NCI-H128 (cell line): Measurements from ENCODE around the gene ACOT7.

Source experiments
- DNase-seq: peaks from one replicate; lab custom pipeline; 2025; ENCODE audit not compliant: unreplicated experiment; lab: John Stamatoyannopoulos, UW

The ACOT7 gene

DNA sequence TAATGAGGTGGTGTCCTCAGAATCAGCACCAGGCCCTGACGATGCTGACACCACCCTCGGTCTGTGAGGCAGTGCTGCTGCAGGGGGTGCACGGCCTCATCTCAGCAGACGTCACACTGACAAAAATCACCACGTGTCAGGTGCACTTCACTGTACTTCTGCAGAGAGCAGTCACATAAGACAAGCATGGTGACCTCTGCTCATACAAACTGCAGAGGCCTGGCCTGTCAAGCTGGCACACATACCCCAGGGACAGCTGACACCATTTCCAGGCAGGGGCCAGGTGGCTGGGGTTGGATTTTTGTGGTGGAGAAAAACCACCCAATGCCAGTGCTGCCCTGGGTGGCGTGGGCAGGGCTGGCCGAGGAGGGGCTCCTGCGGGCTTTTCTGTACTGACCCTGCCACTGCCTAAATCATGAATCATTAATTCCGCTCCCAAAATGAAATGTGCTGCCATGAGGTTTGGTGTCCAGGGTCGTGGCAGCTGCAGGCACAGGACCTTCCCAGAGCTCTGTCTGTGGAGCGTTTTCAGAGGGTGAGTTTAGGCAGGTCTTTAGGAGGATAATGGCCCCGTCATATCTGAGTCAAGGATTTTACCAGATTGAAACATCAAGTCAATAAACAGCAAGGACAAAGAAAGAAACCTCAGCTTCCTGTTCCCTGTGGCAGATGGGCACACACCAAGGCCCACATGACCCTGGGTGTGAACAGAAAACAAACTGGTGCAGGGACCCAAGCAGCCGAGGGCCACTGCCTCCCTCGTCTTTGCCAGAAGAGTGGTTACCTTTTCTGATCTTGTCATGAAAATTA is 99.3 kb downstream of the ACOT7 start:
- DNase-seq, result no peak

DNA sequence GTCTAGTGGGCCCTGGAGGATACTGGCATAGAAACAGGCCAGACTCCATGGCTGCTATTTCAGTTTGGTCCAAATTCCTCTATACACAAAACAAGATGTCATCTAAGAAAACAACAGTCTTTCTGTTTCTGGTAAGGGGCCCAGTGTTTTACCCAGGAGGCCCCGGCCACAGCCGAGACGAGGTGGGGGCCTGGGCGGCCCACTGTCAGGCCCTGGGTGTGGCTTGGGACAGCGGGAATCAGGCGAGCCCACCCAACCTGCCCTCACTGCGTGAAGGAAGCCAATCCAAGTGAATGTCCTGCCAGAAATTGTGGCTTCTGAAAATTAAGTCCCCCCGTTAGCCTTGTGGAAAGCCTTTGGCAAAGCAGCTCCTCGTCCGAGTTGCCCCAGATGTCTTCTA is 101.5 kb downstream of the ACOT7 start:
- DNase-seq, result no peak

DNA sequence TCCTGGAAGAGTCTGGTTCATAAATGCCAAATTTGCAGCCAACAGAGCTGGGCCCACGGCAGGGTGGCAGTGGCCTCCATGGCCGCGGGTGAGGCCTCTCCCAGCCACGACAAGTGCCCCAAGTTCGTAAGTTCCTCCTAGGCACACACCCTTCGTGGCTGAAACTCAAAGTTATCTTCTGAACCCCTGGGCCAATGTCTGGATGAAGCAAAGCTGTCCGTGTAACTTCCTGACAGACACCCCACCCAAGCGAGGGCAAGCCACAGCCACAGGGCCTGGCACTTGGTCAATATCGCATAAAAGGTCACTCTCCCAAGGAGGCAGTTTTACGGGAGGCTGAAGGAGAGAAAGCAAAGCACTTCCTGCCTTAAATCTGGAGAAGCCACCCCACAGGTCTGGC is 104.9 kb downstream of the ACOT7 start:
- no peak for DNase-seq

DNA sequence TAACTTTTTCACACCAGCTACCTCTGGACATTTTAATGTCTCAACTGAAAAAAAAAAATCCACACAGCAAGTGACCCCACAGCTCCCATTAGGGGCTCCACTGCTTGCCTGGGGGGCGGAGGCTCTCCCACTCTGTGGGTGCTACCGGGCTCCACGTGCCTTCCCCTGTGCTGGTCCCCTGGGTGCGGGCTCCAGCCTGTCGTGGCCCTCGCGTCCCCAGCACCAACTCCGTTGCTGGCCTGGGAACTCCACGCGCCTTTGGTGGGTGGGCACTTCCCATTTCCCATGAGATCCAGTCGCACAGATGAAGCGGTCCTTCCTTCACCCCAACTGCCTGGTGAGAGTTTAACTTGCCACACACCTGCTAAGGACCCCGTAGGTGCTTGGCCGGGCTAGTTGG is 105.5 kb downstream of the ACOT7 start:
- no peak for DNase-seq

DNA sequence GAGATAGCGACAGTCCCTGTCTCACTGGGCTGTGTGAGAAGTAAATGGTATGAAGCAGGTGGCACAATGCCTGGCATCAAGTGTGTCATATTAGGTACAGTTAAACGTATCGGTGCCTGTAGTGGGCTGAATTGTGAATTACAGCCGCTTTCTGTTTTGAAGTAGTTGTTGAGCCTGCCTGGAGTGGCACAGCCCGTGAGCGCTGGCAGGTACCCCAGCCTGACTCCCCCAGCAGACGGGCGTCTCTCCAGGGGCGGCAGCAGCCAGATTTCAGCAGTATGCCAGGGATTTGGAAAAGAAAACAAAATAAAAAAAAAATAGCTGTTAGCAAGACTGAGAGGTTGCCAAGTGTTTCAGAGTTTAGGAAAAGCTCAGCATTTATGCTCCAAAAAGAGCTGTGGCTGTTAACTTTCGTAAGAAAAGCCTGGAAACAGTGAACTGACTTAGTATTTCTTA is 106.1 kb downstream of the ACOT7 start:
- peak; percentile 54 for DNase-seq

DNA sequence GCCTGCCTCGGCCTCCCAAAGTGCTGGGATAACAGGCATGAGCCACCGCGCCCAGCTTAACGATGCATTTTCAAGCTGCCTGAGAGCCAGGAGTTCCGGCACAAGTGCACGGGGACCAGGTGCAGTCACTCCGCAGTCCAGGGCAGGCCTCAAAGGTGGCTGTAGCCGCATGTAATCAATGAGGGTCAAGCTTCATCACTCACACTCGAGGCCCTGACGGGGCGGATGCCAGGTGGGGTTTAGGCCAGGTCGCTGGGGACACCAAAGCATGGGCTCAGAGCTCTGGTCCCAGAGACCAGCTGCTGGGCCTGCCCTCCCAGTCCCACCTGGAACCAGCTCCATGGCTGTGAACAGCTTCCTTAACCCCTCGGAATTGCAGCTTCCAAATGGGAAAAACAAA is 106.5 kb downstream of the ACOT7 start:
- no peak for DNase-seq

DNA sequence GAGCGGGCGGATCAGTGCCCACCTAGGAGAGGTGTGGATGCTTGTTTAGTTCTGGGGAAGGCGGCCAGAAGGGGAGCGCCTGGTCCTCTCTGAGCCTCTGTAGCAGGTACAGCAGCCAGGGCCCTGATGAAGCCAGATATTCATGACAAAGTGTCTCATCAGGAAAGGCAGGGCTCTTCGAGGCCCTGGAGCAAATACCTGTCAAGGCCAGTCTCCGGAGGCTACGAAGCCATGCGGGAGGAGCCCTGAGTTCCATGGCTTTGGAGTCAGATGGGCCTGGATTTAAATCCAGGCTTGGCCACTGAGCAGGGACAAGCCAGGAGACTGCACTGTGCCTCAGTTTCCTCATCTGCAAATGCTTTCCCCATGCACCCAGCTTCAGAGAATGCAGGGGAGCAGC is 107.3 kb downstream of the ACOT7 start:
- no peak for DNase-seq

DNA sequence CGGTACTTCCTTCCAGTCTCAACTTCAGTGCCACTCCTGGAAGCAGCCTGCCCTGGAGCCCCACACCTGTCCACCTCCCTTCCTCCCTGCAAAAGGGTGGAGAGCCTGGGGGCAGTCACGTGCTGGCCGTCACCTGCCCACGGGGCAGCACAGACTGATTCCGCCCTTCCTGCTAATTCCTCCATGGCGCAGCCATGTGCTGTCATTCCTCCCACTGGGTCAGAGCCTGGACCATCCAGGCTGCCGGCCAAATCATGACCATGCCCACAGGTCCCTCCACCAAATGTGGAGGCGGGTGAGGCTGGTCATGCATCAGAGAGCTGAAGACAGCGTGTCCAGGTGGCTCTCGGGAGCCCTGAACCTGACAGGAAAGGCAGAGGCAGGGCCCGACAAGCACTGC is 108.2 kb downstream of the ACOT7 start:
- DNase-seq, result no peak

DNA sequence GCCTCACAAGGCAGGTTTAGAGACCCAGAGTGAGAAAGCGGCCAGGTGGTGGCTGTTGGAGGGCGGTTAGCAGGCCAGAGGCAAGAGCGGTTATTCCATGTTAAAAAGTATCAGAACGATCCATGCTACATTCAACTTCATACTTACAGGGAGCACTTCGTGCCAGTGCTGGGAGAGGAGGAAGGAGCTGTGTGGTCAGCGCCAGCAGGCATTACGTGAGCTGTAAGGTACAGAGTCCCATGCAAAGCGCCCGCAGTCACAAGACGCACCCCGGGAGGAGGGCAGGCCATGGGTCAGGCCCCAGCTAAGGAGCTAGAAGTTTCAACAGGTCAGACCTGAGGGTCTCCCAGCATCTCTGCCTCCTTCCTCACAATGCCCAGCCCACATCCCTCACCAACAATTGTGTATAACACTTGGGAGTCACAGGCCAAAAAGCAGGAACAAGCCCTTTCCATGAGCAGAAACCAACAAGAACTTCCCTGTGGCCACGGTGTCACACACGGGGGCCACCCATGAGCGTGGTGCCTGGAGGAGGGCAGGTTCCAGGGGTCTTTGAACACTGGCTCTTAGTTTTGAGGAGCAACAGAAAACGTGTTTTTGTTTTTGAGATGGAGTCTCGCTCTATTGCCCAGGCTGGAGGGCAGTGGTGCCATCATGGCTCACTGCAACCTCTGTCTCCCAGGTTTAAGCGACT is 110.8 kb downstream of the ACOT7 start:
- DNase-seq, result no peak

DNA sequence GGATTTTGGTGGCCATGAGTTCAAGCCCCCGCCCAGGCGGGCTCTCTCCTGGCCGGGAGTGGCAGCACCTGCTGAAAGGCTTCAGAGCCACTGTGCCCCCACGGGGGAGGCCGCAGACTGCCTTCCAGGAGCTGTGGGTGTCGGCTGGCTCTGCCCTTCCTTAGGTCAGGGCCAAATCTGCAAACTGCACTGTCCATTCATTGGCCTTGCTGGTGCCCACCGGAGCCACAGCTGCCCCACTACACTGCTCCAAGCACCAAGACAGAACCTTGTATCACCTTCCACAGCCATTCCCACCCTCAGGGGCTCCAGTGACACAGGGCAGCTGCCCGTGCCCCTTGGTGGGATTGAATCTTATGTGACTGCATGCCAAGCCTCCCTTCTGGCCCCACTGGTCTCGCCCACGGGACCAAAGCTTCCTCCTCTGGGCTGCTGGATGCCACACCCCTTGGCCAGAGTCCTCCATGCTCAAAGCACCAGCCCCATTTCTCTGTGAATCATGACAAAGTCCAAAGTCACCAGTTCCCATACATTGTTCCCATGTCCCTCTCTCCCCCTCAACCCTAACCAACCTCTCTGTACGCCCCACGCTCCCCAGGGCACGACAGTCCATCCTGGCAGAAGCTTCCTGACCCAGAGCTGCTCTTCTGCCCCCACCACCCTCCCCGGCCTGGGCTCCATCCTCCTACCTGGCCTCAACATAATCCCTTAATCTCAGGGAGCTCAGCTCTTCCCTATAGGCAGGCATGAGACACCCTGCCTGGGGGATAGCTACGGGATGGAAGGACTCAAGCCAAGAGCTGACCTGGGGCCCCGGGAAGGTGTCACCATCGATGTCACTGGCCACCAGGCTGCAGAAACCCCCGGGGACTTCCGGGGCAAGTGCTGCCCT is 111.8 kb downstream of the ACOT7 start:
- no peak for DNase-seq

DNA sequence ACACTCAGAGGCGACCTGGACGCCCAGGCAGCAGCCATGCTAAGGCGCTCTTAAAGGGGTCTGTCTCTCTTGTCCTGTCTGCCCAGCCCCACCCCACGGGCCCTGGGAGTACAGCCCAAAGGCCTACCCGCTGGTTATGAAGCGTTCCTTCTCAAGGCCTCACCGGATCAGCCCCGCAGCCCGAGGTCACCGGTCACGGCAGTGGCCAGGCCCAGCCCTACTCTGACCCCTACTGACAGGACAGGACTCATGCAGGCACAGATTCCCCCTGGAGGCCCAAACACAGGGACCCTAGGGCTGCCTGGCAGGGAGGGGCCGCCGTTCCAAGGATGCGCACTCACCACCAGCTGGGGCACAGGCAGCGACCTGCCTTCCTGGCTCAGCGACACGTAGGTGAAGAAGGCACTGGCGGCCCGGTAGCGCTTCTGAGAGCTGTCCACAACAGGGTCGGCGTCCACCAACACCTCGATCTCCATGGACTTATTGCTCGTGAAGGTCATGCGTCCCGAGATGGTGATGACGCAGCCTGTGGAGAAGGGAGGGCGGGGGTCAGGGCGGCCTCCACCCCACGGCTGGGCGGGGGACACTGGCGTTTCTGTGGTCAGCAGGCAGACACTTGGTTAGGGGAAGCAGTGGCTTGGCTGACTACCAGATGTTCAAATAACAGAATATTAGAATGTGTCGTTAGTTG is 112.7 kb downstream of the ACOT7 start:
- no peak for DNase-seq

DNA sequence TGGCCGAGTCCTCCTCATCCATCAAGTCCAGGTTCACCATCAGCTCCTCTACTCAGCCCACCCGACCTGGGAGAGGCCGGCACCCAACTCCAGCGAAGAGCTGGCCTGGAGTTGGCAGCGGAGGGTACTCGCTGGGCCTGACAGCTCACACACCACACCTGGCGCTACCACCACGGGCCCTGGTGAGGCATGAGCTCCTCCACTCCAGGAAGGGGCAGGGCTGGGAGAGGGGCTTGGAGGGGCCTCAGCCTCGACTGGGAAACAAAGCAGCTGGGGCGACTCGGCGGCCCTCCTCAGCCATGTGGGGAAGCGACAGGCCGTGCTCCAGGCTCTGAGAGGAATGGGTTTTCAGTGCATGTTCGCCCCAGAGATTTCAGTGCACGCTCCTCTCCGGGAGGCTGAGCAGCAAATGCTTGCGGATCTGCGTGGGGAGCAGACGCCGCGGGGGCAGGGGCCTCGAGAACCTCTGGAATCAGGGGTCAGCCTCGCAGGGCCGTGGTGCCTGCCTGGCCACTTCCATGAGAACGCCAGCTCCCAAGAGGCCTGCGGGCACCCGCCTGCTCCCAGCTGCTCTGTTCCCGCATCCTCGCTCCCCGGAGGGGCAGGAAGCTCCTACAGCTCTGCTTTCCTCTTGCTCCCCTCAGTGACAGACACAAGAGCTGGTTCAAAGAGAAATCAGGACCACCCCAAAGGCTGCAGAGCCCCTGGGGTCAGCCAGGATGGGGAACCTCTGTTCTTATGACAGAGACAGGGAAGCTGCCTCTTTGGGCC is 113.8 kb downstream of the ACOT7 start:
- no peak for DNase-seq

DNA sequence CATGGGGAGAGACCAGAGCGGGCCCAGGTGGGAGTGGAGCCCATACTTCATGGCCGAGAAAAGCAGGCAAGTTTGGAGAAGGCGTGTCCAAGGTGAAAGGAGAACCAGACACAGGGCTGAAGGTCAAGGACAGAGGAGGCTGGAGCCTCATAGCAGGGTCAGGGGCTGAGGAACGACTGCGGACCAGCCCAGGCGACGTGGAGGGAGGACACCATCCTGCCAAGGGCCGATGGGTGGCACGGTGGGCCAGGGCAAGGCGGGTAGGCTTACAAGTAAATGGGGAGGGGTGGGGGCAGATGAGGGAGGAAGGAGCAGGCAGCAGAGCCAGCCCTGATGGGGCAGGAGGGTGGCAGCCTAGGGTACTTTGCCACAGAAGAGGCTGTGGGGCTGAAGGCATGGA is 114.5 kb downstream of the ACOT7 start:
- DNase-seq, result no peak

DNA sequence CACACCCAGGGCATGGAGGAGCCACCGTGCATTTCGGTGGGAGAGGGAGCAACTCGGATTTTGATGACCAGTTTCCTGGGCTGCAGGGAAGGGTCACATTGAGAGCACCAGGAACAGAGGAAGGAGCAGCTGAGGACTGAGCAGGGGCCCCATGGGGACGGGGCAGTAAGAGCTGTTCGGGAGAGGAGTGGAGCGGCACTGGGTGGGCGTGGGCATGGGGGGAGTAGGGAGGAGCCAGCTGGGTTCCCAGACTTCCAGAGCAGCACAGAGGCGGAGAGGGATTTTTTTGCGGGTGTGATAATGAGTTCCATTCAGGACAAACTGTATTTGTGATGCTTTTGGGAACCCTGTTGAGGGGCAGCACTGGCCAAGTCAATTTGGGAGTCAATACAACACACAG is 115.3 kb downstream of the ACOT7 start:
- no peak for DNase-seq

DNA sequence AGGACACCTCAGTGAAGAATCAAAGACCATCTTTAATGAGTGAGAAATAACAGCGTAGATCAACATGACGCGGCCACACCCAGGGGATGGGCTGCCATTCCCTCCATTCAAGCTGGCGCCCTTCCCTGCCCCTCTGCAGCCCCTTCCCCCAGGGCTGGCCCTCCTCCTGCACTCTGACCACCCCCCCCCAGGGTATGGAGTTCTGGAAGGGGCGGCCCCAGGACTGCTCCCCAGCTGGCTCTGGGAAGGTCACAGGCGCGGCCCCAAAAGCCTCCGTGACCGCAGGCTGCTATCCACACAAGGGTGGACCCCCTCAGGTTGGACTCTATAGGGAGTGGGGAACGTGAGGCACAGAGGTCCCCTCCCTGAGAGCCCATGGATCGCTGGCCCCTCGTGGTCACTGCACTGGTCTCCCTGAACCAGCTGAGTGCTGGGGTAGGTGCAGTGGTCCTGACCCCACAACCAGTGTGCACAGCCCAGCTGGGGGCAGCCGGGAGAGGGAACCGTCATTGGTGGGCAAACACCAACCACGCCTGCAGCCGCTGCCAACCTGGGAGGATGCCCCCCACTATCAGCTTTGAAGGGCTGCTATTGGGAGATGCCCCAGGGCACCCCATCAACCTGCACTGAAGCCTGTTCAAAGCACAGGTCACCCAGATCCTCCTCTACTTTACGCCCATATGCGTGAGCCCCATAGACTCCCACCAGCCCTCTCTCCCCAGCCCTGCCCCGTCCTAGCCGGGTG is 116.6 kb downstream of the ACOT7 start:
- no peak for DNase-seq

DNA sequence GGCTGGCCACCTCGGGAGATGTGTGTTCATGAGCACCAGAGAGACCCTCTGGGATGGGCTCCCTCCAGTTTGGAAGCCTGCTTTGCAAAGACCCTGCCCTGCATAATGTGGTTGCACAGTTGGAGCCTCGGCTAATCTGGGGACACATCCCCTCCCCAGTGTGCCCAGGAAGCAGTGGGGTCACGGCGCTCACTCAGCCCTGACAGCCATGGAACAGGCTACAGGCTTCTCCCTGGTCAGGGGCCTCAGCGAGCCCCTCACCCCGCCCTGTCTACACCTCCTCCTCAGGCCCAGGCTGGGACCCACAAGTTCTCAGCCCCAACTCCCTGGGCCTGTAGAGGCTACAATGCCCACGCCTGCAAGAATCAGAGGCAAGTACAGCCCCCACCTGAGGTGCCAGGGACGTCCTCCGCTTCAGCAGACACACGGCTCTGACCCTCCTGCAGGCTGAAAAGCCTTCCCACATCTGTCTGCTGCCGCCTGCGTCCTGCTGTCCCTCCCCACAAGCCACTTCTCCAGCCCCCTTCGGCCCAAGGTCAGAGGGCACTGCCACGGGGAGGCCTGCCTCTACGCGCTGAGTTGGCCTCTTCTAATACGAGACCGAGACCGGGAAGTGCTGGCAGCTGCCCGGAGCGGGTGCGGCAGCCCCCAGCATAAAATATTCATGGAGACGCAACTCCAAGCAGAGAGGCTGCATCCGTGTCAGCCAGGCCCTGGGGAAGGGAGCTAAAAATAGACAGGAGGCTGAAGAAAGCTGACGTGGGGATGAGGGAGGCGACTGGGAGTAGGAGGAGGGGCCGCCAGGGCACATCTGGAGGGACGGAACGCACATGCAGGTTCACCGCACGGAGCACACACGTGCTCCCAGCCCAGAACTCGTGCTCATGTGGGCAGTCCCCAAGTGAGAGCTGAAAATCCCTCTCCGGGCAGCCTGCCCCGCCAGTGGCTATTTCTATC is 117.5 kb downstream of the ACOT7 start:
- DNase-seq, result no peak

DNA sequence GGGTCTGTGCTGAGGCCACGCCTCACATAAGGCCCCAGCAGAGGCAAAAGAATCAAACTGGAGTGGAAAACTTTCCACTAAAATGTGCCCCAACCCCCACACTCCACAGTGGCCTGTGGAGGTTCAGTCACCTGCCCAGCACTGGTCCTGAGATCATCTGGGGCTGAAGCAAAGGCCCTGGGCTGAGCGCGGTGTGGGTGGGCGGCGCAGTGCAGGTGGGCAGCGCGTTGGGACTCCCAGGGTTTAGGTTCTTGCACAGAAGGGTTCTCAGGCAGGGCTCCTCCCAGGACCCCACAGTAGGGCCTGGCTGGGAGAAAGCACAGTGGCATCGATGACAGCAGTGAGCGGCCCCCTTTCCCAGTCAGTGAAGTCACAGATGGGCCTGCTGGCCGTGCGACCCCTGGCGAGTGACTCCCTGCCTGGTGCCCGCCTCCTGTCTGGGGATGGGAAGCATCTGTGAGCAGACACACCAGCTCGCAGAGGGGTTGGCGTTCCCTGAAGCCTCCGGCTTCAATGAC is 118.9 kb downstream of the ACOT7 start:
- no peak for DNase-seq

DNA sequence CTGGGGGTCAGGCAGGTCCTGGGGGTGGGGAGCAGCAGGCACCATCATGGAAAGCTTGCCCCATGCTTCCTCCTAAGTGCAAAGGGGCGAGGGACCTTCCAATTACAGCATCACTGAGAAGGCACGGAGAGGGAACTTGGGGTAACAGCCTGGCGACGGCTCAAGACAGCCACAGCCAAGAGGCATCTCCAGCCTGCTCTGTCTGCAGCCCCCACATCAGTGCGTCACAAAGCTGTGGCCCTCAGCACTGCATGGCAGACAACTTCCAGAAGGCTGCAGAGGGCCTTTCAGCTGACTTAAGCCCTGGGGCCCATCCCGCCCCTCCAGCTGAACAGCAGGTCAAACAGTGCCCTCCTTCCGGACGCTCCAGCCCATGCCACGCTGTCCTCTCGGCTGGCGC is 119.5 kb downstream of the ACOT7 start:
- DNase-seq, result no peak
